Thoracic aorta (tissue), 2 donors: ENCODE measurements around the gene TFF3. TPM values are rescaled to one million over a fixed set of nuclear protein-coding genes. Genes with fewer than 3 reads are reported as not detected.

Experiments
- ATAC-seq: fragments of 150-250 bp; one replicate; pipeline ENCODE4 v1.8.0; 2017; ENCODE audit warnings: low read depth; ENCODE audit not compliant: insufficient number of reproducible peaks, low FRiP score
- DNase-seq: peaks from one replicate; pipeline ENCODE4 v3.0.0-alpha.2; 2020; ENCODE audit warnings: low spot score
- H3K27ac ChIP-seq, 2 donors: fragments of 200-600 bp; sonication (generic); 1 replicate in 1 of 2; 2 replicates in 1 of 2; pipeline ENCODE4 v1.5.1; 2016; ENCODE audit warnings: mild to moderate bottlenecking in 2 of 2, moderate library complexity in 2 of 2
- H3K27me3 ChIP-seq: fragments of 200-600 bp; sonication (generic); replicated peaks from 2 replicates; pipeline ENCODE4 v1.6.0; 2016; ENCODE audit warnings: mild to moderate bottlenecking; ENCODE audit not compliant: insufficient read depth
- H3K36me3 ChIP-seq: fragments of 200-600 bp; sonication (generic); one replicate; pipeline ENCODE4 v1.5.1; 2016
- H3K4me1 ChIP-seq, 2 donors: fragments of 200-600 bp; sonication (generic); 1 replicate in 1 of 2; 2 replicates in 1 of 2; pipeline versions ENCODE4 v1.5.1 to v1.6.0; 2016; ENCODE audit warnings: low read depth in 2 of 2, mild to moderate bottlenecking in 1 of 2; ENCODE audit not compliant: control insufficient read depth in 1 of 2
- H3K4me3 ChIP-seq: fragments of 200-600 bp; sonication (generic); 2 replicates; pipeline ENCODE4 v1.5.1; 2016; ENCODE audit warnings: mild to moderate bottlenecking
- H3K9me3 ChIP-seq: fragments of 200-600 bp; sonication (generic); 2 replicates; pipeline ENCODE4 v1.5.1; 2016
- CTCF ChIP-seq: fragments of 200-600 bp; sonication (generic); IDR thresholded peaks from one replicate; pipeline ENCODE4 v1.5.1; 2019; ENCODE audit warnings: antibody characterized with exemption
- total RNA-seq, 2 donors: library from RNA; depleted of rRNA; stranded (reverse); fragments of >200 nt; gene quantifications; one replicate each; pipeline versions ENCODE4 v1.1.0 to v1.2.3, GENCODE V29; 2016

Gene TFF3
- total RNA-seq, 2 donors from 2014 or later: 3.2 TPM; not detected in 1

GRCh38 chr21:42317826-42318746, 2.9 kb upstream of the TFF3 start:
- no peak for ATAC-seq
- H3K4me1 ChIP-seq: no peaks in the 10 kb centered on the region
- DNase-seq: no peak

DNA sequence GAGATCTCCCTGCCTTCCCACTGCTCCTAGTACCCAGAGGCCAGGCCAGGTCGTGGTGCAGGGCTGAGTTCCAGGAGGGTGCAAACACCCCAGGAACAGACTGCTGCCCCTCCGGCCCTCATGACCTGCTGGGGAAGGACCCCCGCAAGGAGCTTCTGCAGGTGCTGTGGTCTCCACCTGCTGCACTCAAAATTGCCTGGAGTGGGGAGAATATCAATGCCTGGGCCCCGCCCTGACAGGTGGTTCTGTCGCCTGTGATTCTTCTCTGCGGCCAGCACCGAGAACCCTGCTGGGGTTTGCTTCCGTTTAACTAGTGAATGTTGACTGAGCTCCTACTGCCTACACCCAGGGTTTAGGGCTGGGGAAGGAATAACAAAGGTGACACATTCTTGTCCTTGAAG, 2.1 kb upstream of the TFF3 start:
- DNase-seq (no peak), ATAC-seq (no peak)
- H3K4me3 ChIP-seq: no peak overlapping the region
- no peak for TF ChIP-seq CTCF
- H3K36me3 ChIP-seq: no peaks in the 10 kb centered on the region
- no peaks in the 10 kb centered on the region for H3K4me1 ChIP-seq
- H3K27me3 ChIP-seq: no peaks in the 10 kb centered on the region
- H3K9me3 ChIP-seq: no peaks in the 10 kb centered on the region
- H3K27ac ChIP-seq: no peak overlapping the region

More at GRCh38 chr21:42317826-42318746, 2.9 kb upstream of the TFF3 start:
- H3K27me3 ChIP-seq: no peaks in the 10 kb centered on the region
- no peaks in the 10 kb centered on the region for H3K36me3 ChIP-seq
- no peak for TF ChIP-seq CTCF
- no peak overlapping the region for H3K4me3 ChIP-seq
- H3K9me3 ChIP-seq: no peaks in the 10 kb centered on the region
- no peak overlapping the region for H3K27ac ChIP-seq

GRCh38 chr21:42316891-42317290, 1.7 kb upstream of the TFF3 start:
- no peaks in the 10 kb centered on the region for H3K36me3 ChIP-seq
- H3K27me3 ChIP-seq: no peaks in the 10 kb centered on the region
- no peak overlapping the region for H3K27ac ChIP-seq
- ATAC-seq: no peak
- H3K4me1 ChIP-seq: no peaks in the 10 kb centered on the region
- no peak for TF ChIP-seq CTCF
- H3K9me3 ChIP-seq: no peaks in the 10 kb centered on the region
- DNase-seq: no peak
- H3K4me3 ChIP-seq: no peak overlapping the region

DNA sequence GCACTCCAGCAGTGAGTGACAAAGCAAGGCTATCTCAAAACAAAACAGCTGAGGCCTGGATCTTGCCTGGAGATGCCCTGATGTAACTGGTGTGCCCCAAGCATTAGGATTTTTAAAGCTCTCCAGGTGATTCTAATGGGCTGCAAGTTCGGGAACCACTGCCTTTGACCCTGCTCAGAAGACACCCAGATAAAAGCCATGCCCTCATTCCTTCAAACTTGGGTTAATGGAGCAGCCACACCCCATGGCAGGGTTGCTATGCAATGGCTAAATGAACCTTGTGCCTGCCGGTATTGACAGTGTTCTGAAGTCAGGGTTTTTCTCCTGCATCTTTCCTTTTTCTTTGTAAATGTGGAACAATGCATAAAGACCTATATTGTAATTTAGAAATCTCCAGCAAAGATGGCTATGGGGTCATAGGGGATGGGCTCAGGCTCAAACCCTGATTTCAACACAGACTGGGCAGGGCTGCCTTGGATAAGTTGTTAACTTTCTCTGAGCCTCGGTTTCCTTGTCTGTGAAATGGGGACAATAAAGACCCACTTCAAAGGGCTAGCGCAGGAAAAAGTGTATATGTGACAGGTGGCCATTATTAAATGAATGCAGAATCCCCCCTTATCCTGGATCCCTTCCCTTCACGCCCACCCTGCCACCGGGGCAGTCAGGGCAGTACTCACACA, 453 bp downstream of the TFF3 start:
- no peak overlapping the region for H3K27ac ChIP-seq

More for the DNA sequence above, 453 bp downstream of the TFF3 start:
- DNase-seq (no peak), ATAC-seq (no peak)
- no peaks in the 10 kb centered on the region for H3K27me3 ChIP-seq
- H3K4me3 ChIP-seq: no peak overlapping the region
- no peaks in the 10 kb centered on the region for H3K4me1 ChIP-seq
- H3K36me3 ChIP-seq: no peaks in the 10 kb centered on the region
- H3K9me3 ChIP-seq: no peaks in the 10 kb centered on the region
- no peak for TF ChIP-seq CTCF
